SHP77 treated with DMSO at 0.1 percent for 48 hours (cell line): Measurements from ENCODE around the gene ZDBF2.
"Not testable (repeated sequence)": the region's sequence is repeated elsewhere in the genome, so short reads cannot be mapped to it uniquely, and the experiment has no call there.

ENCODE experiments used
- DNase-seq: peaks from one replicate; lab custom pipeline; 2025; lab: John Stamatoyannopoulos, UW

ZDBF2 gene

DNA sequence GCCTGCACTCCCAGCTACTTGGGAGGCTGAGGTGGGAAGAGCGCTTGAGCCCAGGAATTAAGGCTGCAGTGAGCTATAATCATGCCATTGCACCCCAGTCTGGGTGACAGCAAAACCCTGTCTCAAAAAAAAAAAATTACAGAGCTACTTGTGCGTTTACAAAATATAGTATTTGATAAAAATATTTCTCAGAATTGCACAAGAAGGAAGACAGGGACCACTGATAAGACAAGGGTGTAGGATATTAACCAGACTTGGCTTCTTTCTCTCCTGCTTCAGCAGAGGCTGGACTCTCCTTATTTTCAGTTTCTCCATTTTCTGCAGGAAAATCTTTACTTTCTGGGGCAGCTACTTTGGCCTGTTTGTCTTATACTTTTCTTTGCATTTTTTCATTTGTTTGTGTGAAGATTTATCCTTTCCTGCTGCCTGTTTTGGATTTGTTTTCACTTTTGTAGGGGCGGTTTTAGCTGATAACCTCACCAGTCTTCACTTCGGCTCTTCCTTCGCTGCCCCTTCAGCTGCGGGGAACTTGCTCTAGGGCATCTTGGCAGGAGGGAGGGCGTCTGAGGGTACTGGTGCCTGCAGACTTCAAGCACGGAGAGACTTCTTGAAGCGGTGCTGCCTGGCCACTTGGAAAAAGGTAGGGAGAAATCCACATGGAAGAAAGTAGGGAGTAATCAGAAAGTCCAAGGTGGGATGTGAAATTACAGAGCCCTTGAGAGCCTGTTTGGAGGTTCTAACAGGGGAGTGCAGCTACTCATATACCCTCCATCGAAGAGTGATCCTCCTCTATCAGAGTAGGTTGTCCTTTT is 14.9 kb upstream of the ZDBF2 start:
- DNase-seq = no peak

DNA sequence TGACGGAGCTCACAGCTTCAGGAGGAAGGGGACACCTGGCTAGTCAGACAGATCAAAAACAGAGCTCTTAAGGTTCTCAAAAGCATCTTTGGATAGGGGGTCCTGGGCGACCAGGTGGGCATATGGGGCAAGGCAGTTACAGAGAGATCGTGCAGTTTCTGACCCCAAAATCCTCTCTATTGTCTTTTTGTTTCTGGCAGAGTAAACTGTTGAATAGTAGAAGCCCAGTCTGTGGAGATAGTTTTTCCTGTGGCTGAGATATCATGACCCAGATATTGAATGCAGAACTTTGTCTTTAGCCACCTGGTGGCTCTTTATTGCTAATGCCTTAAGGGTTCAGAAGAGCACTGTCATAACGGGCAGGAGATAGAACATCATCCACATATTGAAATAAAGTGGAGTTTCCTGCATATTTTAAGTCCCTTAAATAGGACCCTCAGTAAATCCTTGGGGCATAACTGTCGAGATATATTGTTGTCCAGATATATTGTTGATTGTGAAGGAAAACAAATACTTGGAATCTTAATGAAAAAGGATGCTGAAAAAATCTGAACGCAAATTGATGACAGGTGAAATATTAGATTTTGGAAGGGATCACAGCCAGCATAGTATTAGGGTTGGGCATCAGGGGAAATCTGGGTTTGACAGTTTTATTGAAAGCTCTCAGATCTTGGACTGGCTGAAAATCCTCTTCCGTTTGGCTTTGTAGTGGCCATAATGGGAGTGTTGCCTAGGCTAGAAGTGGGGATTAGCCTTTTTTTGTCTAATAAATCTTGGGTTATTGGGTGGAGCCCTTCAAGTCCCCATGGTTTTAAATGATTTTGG is 14.1 kb upstream of the ZDBF2 start:
- DNase-seq = no peak

DNA sequence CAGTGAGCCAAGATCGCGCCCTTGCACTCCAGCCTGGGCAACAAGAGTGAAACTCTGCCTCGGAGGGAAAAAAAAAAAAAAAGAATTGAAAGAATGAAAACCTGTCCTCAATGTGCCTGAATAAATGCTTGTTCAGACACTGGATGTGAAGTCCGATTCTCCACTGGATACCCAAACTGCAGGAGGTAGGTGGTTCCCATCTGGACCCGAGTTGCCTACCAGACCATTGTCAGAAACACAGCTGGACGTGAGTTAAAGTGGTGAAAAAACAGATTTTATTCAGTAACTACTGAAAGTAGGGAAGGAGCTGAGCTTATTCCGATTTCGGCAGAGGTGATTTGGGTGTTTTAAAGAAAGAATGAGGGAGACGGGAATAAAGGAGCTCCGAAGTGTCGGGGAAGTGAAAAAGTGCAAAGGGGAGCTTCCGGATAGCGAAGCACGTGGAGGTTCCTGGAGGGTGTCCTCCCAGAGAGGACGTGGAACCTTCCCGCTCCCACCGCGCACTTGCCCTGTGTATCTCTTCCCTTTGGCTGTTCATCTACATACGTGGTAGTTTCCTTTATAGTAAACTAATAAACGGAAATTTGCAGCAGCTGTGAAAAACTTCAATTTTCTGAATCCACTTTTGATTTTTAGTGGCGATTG is 10.4 kb upstream of the ZDBF2 start:
- no peak for DNase-seq

DNA sequence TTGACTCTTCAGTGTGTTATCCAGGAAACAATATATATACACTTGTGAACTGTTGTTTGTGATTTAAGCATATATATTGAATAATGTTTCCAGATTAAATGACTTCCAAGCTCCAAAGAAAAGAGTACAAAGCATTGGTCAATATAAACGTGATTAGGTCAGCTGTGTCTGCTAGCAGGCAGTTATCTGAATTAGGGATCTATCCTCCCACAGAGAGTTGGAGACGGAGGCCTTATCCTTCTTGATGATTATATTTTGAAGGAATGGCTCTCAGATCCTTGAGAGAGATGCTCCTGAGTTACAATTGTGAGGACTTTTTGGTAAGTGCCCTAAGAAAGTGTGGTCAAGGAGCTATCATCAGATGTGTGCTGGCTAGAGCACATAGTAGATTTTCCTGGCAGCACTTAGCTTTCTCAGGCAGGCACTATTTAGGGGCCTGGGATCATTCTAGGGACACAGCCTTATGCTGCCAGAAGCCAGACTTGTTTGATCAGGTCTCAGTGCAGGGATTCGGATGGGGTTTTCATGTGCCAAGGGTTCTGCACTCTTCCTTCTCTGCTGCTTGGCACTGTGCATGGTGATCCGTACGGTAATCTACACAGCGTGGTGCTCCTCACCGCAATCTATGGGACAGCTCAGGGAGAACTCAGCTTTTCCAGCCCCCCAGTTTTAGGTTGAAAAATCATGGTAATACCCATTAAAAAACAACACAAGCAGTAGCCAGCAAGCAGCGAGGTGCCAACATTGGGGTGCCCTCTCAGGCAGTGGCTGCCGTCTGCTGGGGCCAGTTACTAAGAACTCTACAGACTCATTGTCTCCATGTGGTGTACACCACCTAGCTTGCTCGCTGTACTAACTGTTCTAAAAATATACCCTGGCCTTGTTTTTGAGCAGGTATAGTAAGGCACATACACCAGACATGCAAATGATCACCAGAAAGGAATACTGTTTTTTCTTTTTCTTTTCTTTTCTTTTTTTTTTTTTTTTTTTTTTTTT is 8.0 kb upstream of the ZDBF2 start:
- DNase-seq = no peak

DNA sequence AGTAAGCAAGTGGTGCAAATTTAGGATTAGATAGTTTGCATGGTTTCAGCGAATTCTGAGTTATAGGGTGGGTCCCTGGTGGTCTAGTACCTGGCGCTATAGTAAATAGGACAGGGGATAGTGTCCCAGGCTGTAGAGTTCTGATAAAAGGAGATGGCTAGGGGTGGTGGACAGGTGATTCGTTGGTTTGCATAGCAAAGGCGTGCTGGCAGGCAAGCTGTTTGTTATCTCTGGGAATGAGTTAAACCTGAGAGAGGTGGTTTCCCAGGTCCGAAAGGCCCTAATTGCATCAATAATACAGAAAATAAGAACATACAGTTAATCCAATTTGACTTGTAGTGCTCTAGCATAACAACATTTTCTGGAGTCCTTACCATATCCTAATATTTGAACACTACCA is 6.9 kb upstream of the ZDBF2 start:
- no peak for DNase-seq

DNA sequence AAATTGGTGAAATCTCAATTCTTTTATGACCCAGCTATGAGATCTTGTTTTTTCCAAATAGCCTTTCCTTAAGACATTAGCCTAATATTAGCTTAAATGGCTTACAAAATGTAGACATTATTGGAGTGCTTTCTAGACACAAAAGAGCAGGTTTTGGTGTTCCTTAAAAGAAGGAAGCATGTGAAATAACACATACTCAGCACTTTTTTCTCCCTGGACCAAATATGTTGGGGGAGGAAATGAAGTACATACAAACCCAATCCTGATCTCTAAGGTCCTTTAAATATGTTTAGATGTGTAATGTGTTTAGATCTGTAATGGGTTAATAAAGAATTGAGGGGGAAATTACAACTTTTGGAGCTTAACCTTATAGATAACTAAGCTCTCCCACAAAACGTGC is 3.4 kb upstream of the ZDBF2 start:
- no peak for DNase-seq

DNA sequence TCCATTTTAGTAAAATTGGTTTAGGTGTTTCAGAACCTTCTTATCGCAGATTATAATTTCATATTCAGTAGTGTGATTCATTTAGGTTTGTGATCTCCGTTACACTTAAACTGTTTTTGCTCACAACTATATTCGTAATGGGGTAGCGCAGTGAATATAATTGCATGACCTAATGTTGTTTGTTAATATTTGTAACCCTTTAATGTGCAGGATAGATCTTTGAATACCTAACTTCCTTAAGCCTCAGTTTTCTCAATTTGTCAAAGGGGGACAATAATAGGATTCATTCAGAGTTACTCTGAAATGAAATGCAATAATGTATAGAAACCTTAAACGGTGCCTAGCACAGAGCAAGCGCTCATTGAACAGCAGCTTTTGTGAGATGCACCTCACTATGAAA is 558 bp upstream of the ZDBF2 start:
- no peak for DNase-seq

DNA sequence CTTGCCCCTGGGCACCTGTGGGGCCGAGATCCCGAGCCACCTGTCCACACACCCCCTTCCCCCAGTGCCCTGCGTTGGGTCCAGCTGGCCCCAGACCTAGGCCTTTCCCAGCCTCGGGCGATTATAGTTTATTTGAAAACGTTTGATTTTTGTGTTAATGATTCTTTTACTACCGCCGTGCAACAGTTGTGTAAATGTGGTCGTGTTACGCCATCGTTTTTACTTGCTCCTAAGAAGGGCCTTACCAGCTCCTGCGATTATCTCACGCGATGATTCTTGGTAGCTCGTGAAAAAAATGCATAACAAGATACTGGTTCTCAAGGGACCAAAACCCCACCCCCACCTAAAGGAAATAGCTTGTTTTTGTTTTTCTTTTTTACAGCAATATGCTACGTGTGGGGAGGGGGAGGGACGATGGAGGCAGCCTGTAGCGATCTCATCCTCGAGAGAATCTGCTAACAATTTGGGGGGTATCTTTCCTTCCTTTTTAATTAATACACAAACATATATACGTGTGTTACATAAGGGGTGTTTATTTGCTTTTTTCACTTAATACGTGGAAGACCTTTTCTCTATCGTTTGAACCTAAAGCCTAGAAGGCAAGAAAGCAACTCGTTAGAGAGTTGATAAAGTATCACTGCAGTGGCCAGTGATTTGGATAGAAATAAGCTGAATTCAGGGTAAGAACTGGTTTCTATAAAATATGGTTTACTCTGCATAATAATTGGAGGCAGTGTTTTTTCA is 1.0 kb downstream of the ZDBF2 start:
- no peak for DNase-seq

DNA sequence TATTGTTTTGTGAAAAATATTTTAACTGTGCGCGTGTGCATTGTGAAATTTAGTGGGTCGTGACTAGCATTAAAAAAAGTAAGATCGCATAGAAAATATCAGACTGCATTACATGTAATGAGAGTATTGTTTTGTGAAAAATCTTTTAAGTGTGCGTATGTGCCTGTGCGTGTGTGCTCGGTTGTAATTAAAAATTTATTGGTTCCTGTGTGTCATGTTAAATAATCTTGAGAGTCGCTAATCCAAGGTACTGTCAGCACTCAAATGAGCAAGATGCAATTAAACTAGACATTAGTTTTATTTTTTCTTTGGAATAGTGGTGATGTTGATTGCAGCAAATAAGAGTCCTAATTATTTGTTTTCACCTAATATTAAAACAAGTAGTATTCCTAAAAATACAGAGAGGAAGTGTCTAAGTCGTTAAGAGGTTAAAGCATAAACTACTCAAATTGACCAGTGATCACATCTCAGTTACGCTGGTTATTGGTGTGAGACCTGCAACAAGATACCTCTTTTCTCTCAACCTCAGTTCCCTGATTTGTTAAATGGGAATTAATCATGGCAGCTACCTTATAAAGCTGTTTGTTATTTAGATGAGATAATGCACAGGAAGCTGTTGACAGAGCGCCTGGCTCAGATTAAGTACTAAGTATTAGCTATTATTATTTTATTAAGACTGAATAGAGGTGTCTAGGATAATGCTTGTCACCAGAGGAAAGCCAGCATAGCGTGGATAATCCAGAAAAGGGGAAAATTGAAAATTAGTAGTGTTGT is 1.9 kb downstream of the ZDBF2 start:
- no peak for DNase-seq

DNA sequence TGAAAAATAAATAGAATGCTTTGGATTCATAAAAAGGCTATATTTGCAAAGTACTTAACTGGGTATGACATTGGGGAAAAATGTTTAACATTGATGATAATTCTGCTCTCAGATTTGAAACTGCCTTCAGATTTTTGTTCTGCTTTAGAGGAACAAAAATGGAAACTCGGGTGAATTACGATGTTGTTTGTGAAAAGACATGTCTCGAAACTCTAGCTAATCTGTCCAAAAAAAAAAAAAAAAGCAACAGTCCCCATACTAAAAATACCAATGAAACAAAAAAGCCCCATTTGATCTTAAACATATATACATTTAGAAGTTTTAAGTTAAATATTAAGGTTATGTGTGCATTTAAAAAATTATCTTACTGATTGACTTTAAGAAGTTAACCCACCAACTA is 3.0 kb downstream of the ZDBF2 start:
- no peak for DNase-seq

DNA sequence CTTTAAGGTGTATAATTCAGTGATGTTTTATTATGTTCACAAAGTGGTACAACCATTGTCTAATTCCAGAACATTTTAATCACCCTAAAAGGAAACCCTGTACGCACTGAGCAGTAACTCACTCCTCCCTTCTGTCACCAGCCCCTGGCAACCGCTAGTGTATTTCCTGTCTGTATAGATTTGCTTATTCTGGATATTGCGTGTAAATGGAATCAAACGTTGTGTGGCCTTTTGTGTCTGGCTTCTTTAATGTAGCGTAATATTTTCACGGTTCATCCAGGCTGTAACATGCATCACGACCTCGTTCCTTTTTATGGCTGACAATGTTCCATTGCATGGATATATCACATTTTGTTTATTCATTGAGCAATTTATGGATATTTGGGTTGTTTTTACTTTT is 8.3 kb downstream of the ZDBF2 start:
- DNase-seq = no peak

DNA sequence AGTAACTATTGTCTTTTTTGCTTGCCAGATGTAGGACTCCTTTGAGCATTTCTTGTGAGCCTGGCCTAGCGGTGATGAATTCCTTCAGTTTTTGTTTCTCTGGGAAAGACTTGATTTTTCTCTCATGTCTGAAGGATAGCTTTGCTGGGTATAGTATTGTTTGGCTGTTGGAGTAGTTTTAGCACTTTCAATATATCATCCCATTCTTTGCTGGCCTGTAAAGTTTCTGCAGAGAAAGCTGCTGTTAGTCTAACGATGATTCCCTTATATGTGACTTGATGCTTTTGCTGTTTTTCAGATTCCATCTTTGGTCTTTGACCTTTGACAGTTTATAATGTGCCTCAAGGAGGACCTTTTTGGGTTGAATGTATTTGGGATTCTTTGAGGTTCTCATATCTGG is 12.7 kb downstream of the ZDBF2 start:
- DNase-seq = no peak

DNA sequence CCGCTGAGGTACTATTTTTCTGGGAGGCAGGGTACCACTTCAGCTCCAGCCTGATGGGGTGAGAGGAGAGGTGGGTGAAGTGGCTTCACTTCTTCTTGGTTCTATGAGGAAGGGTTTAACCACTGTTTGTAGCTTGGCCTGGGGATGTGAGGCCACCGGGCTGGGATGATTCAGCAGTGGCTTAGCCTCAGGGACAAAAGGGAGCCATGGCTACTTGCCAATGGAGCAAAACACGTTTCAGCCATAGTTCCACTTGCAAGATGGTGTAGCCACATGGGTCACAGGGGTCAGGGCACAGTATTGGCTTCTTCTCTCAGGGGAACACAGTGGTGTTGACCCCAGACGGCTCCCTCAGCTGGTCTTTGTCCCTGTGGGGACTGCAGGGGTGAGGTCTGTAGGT is 14.9 kb downstream of the ZDBF2 start:
- no peak for DNase-seq

DNA sequence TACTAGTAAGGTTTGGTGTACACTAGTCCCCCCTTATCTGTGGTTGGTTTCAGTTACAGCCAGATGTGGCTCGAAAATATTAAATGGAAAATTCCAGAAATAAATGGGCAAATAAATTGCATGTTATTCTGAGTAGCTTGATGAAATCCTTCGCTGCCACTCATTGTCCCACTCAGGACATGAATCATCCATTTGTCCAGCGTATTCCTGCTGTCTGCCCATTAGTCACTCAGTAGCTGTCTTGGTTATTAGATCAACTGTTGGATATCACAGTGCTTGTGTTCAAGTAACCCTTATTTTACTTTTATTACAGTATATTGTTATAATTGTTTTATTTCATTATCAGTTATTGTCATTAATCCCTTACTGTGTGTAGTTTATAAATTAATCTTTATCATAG is 21.7 kb downstream of the ZDBF2 start:
- no peak for DNase-seq

DNA sequence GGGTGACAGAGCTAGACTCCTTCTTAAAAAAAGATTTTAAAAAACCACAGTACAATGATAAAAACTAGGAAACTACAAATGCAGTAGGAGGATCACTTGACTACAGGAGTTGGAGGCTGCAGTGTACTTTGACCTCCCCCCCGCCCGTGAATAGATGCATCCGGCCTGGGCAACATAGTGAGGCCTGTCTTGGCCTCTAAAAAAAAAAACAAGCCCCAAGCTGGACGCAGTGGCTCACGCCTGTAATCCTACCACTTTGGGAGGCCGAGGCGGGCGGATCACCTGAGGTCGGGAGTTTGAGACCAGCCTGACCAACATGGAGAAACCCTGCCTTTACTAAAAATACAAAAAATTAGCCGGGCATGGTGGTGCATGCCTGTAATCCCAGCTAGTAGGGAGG is 25.1 kb downstream of the ZDBF2 start:
- not testable (repeated sequence) for DNase-seq

DNA sequence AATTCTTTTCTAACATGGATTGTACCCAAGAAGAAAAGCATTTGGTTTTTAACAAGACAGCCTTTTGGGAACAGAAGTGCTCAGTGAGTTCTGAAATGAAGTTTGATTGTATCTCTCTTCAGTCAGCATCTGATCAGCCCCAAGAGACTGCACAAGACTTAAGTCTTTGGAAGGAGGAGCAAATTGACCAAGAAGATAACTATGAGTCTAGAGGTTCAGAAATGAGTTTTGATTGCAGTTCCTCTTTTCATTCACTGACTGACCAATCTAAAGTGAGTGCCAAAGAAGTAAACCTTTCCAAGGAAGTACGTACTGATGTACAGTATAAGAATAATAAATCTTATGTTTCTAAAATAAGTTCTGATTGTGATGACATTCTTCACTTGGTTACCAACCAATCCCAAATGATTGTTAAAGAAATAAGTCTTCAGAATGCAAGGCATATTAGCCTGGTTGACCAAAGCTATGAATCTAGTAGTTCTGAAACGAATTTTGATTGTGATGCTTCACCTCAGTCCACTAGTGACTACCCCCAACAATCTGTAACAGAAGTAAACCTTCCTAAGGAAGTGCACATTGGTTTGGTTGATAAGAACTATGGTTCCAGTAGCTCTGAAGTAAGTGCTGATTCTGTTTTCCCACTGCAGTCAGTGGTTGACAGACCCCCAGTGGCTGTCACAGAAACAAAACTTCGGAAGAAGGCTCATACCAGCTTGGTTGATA is 31.2 kb downstream of the ZDBF2 start:
- no peak for DNase-seq

DNA sequence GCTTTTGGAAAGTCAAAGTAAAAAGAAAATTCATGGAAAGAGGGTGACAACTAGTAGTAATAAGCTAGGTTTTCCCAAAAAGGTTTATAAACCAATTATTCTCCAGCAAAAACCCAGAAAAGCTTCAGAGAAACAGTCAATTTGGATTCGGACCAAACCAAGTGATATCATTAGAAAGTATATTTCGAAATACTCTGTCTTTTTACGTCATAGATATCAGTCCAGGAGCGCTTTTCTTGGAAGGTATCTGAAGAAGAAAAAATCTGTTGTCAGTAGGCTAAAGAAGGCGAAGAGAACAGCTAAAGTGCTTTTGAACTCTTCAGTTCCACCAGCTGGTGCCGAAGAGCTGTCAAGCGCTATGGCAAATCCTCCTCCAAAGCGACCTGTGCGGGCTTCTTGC is 36.6 kb downstream of the ZDBF2 start:
- DNase-seq = no peak

DNA sequence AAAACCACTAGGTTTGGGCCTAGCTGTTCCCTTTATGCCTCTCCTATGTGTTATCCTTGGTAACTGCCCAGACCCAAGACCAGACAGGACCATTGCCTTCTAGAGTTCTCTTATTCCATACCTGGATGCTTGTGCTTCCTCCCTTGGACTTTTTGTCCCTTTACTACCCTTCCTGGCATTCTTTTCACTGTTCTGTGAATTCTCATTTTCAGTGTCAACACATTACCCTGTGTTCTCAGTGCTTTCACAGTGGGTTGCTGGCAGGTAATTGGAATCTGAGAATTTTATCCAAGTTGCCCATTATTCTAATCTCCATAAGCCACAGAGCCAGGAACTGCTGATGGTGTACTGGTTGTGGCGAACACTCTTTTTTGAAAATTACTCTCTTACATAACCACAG is 41.7 kb downstream of the ZDBF2 start:
- no peak for DNase-seq

DNA sequence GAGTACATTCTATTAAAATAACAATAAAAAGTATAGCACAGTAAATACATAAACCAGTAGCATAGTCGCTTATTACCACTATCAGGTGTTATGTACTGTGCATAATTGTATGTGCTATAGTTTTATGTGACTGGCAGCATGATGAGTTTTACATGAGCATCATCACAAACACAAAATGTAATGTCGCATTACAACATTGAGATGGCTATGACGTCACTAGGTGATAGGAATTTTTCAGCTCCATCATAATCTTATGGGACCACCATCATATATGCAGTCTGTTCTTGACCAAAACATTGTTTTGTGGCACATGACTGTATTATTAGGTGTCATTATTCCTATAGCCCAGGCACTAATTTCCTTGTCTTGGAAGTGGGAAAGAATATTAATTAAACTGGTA is 48.6 kb downstream of the ZDBF2 start:
- no peak for DNase-seq

DNA sequence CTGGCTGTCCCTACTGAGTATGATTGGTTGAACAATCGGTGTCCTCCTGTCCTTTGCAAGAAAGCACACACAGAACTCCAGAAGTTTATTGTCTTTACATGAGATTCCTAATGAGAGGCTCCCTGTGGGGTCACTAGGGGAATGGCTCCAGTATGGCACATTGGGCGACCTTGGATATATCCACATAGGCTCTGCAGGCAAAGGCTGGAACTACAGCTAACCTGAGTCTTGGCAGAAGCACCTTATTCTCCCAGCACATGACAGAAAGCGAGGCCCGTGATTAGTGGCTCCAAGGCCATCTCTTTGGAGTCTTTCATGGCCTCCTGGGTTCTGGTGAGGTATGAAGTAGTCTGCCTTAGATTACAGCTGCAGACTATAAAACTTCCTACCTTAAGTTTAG is 49.0 kb downstream of the ZDBF2 start:
- no peak for DNase-seq
